DND-41 (cell line): ENCODE data around the gene C16orf95.

Source experiments
- ATAC-seq: fragments of 200-7000 bp; cut with Tn5 transposase; 3 replicates; pipeline ENCODE4 v1.9.1; 2021; ENCODE audit warnings: low read depth; ENCODE audit not compliant: insufficient read depth
- DNase-seq: peaks from one replicate; pipeline ENCODE4 v3.0.0-alpha.2; 2020
- H2AFZ ChIP-seq: 2 replicates; pipeline ENCODE4 v1.6.0; 2012; ENCODE audit warnings: low read depth, low read length
- H3K27ac ChIP-seq: 2 replicates; pipeline ENCODE4 v1.5.1; 2012; ENCODE audit warnings: low read length, inconsistent platforms
- H3K27me3 ChIP-seq: fragments of 200-600 bp; sonication (generic); 2 replicates; pipeline ENCODE4 v1.6.0; 2012; ENCODE audit warnings: low read length, mild to moderate bottlenecking, inconsistent platforms; ENCODE audit not compliant: insufficient read depth, poor library complexity
- H3K36me3 ChIP-seq: 2 replicates; pipeline ENCODE4 v1.5.1; 2012; ENCODE audit warnings: low read length, inconsistent platforms; ENCODE audit not compliant: insufficient read depth
- H3K4me1 ChIP-seq: 2 replicates; pipeline ENCODE4 v1.5.1; 2012; ENCODE audit warnings: mild to moderate bottlenecking, low read length; ENCODE audit not compliant: insufficient read depth
- H3K4me2 ChIP-seq: 2 replicates; pipeline ENCODE4 v1.6.0; 2012; ENCODE audit warnings: mild to moderate bottlenecking, moderate library complexity, low read length, inconsistent platforms; ENCODE audit not compliant: insufficient read depth
- H3K4me3 ChIP-seq, 2 experiments: fragments of 200-600 bp in 1 of 2; shearing (Covaris generic) in 1 of 2; 2 replicates each; pipeline ENCODE4 v1.5.1; 2012 to 2016; ENCODE audit warnings: inconsistent platforms in 2 of 2, low read length in 2 of 2, mild to moderate bottlenecking in 2 of 2, low read depth in 1 of 2, moderate library complexity in 1 of 2
- H3K79me2 ChIP-seq: 2 replicates; pipeline ENCODE4 v1.6.0; 2012; ENCODE audit warnings: low read length, inconsistent platforms; ENCODE audit not compliant: insufficient read depth
- H3K9ac ChIP-seq: 2 replicates; pipeline ENCODE4 v1.6.0; 2012; ENCODE audit warnings: low read depth, mild to moderate bottlenecking, inconsistent platforms, low read length, moderate library complexity
- H3K9me3 ChIP-seq: 2 replicates; pipeline ENCODE4 v1.5.1; 2012; ENCODE audit warnings: low read length, moderate library complexity, mild to moderate bottlenecking, inconsistent platforms; ENCODE audit not compliant: insufficient read depth, severe bottlenecking
- H4K20me1 ChIP-seq: 2 replicates; pipeline ENCODE4 v1.6.0; 2012; ENCODE audit warnings: low read length; ENCODE audit not compliant: insufficient read depth
- EZH2 ChIP-seq: IDR thresholded peaks from 3 replicates; pipeline ENCODE4 v1.6.1; 2012; ENCODE audit warnings: borderline replicate concordance, low read depth, mild to moderate bottlenecking, moderate library complexity, low read length, inconsistent platforms; ENCODE audit not compliant: severe bottlenecking
- TF ChIP-seq, protein P1 (sequence below): IDR thresholded peaks from 2 replicates; pipeline ENCODE4 v1.5.1; 2012; ENCODE audit warnings: borderline replicate concordance, low read length, moderate library complexity, mild to moderate bottlenecking; ENCODE audit not compliant: poor library complexity, severe bottlenecking; ENCODE audit errors: extremely low read depth

The C16orf95 gene

DNA sequence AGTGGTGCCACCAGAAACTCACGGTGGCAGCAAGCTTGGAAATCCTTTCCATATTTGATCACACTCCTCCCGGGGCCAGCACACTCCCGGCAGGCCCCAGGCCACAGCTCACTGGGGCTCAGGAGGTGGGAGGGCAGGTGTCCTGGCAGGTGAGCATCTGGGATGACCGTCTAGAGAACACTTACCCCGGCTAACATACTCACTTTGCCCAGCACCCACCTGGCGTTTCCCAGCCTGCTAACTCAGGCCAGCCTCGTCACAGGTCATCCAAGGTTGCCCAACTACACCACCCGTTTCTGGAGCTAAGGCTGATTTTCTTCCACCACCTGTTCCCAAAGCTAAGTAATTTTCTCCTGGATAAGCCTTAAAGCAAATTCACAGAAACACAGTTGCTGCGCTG lies 41.5 kb upstream of the C16orf95 start:
- no peak for TF ChIP-seq EZH2
- TF ChIP-seq, protein P1, sequence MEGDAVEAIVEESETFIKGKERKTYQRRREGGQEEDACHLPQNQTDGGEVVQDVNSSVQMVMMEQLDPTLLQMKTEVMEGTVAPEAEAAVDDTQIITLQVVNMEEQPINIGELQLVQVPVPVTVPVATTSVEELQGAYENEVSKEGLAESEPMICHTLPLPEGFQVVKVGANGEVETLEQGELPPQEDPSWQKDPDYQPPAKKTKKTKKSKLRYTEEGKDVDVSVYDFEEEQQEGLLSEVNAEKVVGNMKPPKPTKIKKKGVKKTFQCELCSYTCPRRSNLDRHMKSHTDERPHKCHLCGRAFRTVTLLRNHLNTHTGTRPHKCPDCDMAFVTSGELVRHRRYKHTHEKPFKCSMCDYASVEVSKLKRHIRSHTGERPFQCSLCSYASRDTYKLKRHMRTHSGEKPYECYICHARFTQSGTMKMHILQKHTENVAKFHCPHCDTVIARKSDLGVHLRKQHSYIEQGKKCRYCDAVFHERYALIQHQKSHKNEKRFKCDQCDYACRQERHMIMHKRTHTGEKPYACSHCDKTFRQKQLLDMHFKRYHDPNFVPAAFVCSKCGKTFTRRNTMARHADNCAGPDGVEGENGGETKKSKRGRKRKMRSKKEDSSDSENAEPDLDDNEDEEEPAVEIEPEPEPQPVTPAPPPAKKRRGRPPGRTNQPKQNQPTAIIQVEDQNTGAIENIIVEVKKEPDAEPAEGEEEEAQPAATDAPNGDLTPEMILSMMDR: no peak
- peaks cover 40% of the 10 kb centered on the region for H3K79me2 ChIP-seq
- peaks cover 34% of the 10 kb centered on the region for H4K20me1 ChIP-seq
- no peak overlapping the region for H3K4me3 ChIP-seq
- H3K27ac ChIP-seq: no peak overlapping the region
- H3K9ac ChIP-seq: no peak overlapping the region
- peaks cover 55% of the 10 kb centered on the region for H3K36me3 ChIP-seq
- no peaks in the 10 kb centered on the region for H3K27me3 ChIP-seq
- no peak overlapping the region for H3K4me2 ChIP-seq
- H3K9me3 ChIP-seq: no peaks in the 10 kb centered on the region
- H3K4me1 ChIP-seq: no peaks in the 10 kb centered on the region
- ATAC-seq: no peak
- no peak overlapping the region for H2AFZ ChIP-seq
- no peak for DNase-seq

DNA sequence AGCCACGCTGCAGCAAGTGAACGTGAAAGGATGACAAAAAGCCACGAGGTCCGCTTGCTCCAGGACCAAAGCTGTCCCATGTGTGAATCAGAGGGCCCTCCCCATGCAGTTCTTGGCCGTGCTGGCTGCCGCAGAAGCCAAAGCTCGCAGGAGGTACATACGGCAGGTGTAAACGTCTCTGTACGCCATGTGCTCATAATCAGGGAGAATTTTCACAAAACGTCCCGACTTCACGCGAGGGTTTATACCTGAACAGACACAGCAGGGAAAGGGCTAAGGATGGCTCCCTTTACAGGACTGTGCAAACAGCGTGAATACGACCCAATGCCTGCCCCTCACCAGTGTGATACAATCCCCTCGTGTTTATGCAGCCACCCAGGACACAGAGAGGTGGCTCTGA lies 41.1 kb upstream of the C16orf95 start:
- no peak for ATAC-seq
- Histone ChIP-seq H2AFZ (no peak overlapping the region), H3K36me3 (peaks cover 56% of the 10 kb centered on the region), H3K4me1 (no peaks in the 10 kb centered on the region), H3K4me3 (no peak overlapping the region), H4K20me1 (peaks cover 32% of the 10 kb centered on the region), H3K79me2 (peaks cover 38% of the 10 kb centered on the region), H3K9ac (no peak overlapping the region), H3K27ac (no peak overlapping the region), H3K9me3 (no peaks in the 10 kb centered on the region), H3K4me2 (no peak overlapping the region), H3K27me3 (no peaks in the 10 kb centered on the region)
- TF ChIP-seq, protein P1: no peak
- TF ChIP-seq EZH2: no peak
- DNase-seq: no peak

DNA sequence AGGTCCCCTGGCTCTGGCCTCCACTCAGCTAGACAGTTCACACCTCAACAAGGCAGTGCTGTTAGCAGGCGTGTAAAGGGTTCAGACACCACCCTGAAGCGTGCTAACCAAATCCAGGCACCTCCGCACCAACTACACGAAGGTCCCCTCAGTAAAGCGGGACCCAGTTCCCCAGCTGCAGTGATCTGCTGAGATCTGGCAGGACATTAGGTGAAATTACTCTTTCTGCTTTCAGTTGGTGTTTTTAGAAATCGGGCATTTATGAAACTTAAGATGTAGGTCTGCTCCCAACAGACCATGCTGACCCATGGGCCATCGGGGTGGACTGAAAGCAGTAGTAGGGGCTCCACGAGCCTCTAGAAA lies 39.3 kb upstream of the C16orf95 start:
- Histone ChIP-seq H3K4me2 (no peak overlapping the region), H3K27me3 (no peaks in the 10 kb centered on the region), H3K36me3 (peaks cover 55% of the 10 kb centered on the region), H3K27ac (no peak overlapping the region), H4K20me1 (peaks cover 32% of the 10 kb centered on the region), H3K9me3 (no peaks in the 10 kb centered on the region), H3K79me2 (peaks cover 35% of the 10 kb centered on the region), H3K4me1 (no peaks in the 10 kb centered on the region), H3K9ac (no peak overlapping the region), H2AFZ (no peak overlapping the region), H3K4me3 (no peak overlapping the region)
- DNase-seq (no peak), ATAC-seq (no peak)
- TF ChIP-seq EZH2: no peak
- TF ChIP-seq, protein P1: no peak

DNA sequence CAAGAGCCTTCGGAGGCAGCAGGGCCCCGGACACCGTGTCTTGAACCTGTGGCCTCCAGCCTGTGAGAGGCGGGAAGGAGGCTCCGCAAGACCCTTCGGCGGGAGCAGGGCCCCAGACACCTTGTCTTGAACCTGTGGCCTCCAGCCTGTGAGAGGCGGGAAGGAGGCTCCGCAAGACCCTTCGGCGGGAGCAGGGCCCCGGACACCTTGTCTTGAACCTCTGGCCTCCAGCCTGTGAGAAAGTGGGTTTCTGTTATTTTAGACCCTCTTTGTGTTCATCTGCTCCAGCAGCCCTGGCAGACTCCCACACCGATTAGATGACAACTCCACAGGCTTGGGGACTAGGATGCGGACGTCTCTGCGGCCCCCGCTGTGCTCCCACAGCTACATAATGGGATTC lies 36.4 kb upstream of the C16orf95 start:
- peaks cover 41% of the 10 kb centered on the region for H3K79me2 ChIP-seq
- no peaks in the 10 kb centered on the region for H3K4me1 ChIP-seq
- no peak overlapping the region for H3K4me2 ChIP-seq
- H3K27me3 ChIP-seq: no peaks in the 10 kb centered on the region
- H3K9me3 ChIP-seq: no peaks in the 10 kb centered on the region
- ATAC-seq: no peak
- H2AFZ ChIP-seq: no peak overlapping the region
- H3K27ac ChIP-seq: no peak overlapping the region
- peaks cover 37% of the 10 kb centered on the region for H3K36me3 ChIP-seq
- no peak overlapping the region for H3K9ac ChIP-seq
- peaks cover 11% of the 10 kb centered on the region for H4K20me1 ChIP-seq
- DNase-seq: no peak
- no peak overlapping the region for H3K4me3 ChIP-seq
- no peak for TF ChIP-seq EZH2
- TF ChIP-seq, protein P1: no peak
